HG02885 (cell line): Measurements from ENCODE around the gene INPP5A.
"Not testable (repeated sequence)": the region's sequence is repeated elsewhere in the genome, so short reads cannot be mapped to it uniquely, and the experiment has no call there.

Source experiments
- ATAC-seq: cut with Tn5 transposase; IDR thresholded peaks from one replicate; pipeline ENCODE4 v1.9.1; 2021; ENCODE audit warnings: mild to moderate bottlenecking; ENCODE audit not compliant: unreplicated experiment, poor library complexity

The INPP5A gene

DNA sequence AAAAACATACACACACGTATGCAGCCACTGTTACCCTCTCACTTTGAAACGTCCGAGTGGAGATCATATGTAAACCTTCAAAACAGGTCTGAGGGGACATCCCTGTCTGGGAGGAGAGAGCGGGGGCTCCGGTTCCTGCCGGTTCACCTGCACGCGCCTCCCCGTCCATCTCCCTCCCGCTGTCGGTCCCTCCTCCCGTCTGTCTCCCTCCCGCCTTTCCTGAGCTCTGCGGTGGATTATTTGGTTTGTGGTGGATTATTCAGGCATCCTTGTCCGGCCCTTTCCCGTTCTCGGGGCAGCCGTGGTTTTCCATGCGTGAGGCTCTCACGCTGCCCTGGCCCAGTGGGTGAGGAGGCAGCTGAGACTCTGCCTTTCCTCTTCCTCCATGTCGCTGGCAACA lies 188.6 kb downstream of the INPP5A start:
- no peak for ATAC-seq

DNA sequence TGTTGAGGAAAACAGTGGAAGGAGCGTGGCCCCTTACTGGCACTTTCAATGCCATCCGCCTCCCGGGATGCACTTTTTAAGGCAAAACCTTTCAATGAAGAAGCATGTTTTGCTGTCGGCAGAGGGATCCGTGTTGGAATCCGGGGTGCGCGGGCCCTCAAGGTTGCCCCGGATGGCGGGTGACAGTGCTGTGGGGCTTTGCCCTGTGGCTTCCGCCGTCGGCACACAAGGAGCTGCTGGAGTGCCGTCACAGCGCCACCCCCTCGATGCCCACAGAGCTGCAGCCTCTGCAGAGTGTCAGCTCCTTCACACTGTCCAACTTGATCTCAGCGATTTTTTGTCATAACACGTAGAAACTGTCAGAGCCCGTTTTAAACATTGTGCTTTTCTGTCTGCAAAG lies 189.4 kb downstream of the INPP5A start:
- ATAC-seq, result no peak

DNA sequence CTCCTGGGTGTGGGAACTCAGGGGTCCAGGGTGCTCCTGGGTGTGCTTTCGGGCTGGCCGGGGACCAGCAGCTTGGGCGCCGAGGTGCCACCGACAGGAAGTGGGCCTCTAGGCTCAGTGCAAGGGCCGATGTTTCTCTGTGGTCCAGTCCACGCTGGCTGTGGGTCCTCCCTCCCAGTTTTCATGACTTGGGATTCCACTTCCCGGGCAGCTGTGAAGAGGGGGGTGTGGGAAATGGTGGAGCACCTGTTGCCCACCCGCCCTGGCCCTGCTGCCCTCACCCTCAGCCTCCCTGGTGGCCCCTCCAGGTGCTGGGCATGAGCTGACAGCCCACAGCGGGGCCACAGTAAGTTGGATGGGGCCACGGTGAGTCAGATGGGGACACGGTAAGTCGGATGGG lies 189.8 kb downstream of the INPP5A start:
- no peak for ATAC-seq

DNA sequence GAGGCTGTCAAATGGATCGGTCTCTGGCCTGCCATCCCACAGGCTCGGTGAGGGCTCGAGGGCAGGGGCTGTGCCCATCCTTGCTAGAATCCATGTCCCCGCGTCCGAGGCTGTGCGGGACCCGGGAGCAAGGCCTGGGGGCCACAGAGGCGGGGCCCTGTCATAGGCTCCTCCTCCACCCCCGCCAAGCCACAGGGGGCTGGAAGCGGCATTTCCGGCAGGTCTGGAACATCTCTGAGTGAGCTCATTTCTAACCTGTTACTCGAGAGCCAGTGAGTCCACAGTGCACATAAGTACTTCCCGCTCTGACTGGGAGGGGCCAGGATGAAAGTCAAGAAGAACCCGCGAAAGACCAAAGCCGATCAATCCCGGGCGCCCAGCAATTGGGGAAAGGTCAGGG lies 190.7 kb downstream of the INPP5A start:
- no peak for ATAC-seq

DNA sequence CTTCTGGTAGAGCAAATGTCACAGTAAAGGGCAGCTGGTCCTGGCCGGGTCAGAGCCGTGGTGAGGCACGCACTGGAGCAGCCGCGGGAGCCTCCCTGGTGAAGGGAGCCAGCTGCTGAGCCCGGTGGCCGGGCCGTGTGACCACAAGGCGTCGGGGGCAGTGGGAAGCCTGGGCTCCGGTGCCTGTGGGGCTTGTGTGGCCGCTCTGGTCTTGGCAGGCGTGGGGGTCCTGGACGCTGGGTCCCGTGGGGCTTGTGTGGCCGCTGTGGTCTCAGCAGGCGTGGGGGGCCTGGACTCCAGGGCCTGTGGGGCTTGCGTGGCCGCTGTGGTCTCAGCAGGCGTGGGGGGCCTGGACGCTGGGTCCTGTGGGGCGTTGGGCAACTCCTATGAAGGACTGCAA lies 191.2 kb downstream of the INPP5A start:
- no peak for ATAC-seq

DNA sequence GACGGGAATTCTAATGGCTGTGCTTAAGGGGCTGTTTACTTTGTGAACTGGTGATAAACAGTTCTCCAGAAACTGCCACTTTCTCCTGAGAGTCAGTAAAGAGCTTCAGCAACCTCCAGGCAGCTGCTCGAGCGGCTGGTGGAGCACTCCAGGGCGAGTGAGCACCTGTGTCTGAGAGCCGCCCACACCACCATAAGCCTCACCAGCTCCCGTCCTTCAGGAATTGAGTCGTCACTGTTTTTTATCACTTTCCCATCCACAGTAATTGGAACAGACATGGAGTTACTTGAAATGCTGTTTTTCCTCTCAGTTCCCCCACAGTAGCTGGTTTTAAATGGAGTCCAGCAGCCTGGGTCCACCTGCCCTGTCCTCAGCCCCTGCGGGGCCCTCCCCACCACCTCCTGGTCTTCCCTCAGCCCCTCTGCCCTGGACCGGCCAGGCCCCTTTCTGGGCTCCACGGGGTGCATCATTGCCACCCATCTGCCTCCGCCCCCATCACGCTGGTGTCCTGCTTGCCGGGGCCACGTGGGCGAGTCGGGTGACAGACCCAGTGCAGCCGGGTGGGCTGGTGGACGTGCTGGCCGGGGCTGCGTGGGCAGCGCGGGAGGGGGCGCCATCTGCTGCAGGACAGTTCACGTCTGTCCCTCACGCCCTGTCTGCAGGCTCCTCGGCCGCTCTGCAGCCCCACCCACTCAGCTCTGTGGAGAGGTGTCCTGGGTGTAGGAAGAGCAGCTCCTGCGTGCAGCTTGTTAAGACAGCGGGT lies 192.4 kb downstream of the INPP5A start:
- ATAC-seq, result no peak

DNA sequence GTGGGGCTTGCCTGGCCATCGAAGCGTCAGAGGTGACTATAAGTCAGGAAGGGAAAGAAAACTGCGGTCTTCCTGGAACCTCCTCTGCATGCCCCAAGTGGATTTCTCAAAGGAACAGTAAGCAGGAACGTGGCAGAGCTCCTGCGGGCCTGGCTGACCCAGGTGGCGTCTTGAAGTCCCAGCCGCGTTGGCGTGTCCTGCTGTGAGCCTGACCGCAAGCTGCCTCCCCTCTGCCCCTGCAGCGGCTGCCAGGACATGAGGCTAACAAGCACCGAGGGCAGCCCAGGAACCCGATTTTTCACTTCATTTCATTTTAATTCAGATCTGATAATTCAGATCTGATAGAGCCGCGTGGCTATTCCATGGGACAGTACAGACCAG lies 193.0 kb downstream of the INPP5A start:
- ATAC-seq, result no peak

DNA sequence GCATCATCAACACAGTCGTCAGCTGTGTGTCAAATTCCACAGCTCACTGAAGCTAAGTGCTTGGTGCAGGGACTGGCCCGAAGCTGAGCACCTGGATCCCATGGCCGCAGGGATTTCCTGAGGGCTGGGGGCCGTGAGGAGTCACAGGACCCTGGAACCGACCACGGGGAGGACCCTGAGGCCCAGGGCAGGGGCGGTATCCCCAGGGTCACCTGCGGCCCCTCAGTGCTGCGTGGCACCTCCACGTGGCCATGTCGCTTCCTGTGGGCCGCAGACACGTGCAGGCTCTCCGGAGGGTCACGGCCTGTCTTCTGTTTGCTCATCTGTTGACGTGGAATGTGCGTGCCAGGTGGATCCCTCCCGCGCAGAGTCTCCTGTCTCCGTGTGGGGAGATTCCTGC lies 194.9 kb downstream of the INPP5A start:
- no peak for ATAC-seq

DNA sequence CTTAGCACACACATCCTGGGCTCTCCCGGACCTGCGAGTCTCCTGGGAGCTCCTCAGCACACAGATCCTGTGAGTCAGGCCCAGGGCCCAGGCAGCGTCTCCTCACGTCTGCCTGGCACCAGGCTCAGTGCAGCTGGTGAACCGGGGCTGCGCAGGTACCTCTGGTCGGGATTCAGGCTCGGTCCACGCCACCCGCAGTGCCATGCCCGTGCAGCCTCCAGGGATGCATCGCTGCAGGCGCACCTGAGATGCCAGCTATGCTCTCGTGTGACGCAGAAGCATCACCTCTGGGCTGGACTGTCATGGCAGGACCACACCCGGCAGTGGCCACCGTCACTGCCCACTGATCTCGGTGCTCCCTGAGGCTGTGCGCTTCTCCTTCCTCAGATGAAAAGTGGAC lies 196.3 kb downstream of the INPP5A start:
- ATAC-seq, result no peak

DNA sequence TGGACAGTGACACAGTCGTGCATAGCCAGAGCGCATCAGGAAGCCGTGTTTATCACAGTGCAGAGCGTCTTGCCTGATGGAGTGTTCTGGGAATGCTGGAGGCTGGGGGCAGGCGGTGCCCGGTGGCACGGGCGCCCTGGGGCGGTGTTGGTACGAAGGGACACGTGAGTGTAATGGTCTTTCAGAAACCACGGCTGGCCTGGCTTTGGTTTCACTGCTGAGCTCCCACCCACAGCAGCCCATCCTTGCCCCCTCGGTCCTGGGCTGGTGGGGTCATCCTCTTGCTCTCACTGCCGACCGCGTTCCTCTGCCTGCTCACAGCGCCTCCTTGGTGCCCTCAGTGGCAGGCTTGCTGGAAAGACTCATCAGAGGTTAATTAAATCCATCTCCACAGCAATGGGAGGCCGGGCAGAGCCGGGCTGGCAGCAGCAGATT lies 197.8 kb downstream of the INPP5A start:
- ATAC-seq, result no peak

DNA sequence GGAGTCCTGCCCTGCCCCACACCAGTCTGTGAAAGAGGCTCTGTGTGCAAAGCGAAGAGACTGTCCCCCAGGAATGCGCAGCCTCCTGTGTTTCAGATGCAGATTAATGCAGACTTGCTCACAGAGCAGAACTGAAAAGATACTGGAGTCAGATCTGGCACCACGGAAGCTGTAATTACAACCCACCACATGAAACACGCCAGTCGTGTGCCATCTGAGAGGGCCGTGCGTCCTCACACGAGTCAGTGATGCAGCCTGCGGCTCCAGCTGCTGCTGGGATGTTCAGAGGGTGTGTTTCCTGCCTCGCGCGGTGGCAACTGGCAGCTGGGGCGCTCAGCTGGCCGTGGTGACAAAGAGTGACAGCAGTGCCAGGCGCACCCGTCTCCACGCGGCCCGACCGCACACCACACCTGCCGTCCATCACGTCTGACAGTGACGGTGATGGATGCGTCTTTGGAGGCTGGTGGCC lies 198.4 kb downstream of the INPP5A start:
- no peak for ATAC-seq

DNA sequence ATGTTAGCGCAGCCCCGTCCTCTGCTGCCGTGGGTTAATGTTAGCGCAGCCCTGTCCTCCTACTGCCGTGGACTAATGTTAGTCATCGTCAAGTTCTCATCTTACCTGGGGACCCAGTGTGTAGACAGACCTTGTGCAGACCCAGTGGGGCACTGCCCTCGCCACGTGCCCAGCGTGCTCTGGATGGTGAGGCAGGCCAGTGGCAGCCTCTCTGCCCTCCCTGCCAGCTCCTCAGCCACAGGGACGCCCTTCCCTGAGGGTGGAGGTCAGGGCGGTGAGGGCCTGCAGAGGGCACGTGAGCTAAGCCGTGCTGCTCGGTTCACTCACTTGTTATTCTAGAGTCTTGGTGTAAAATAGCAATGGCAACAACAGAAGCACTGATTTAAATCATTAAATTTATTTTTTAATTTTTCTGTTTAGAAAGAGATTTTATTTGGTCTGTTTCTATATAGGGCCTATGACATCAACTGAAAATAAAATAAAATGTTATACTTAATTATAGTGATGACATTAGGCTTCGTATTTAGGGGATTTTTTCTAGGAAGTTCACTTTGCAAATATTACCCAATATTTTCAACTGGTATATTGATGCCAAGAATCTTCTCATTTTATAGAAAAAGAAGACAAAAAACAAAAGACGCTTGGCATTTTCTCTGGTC lies 199.9 kb downstream of the INPP5A start:
- ATAC-seq, result no peak

DNA sequence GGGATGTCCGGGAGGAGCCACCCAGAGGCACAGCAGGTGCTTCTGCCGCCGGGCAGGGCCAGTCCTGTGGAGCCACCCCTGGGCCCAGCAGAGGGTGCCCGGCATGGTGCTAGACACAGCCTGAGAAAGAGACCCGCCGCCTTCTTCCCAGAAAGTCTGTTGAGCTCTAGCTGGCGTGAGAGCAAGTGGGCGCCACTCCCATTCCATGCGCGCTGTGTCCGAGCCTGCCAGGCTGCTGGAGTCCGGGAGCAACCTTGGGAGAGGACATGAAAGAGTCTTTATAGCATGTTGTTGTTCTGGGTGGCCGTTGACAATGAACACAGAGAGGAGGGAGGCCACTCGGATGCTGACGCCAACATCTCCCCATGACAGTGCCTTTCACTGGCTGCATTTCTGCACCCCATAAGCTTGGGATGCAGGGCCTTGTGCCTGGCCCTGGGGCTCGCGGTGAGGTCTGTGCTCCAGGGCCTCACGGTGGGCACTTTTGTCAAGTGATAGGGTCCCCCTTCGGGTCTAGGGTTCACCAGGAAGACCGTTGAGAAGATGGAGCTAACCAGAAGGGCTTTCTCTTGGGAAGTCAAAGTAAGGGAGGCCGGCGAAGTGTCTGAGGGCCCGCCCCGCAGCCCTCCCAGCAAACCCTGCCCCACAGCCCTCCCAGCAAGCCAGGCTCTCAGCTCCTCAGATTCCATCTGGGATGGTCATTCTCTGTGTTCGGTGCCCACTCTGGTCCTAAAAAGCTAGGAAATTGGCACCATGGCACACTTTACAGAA lies 201.1 kb downstream of the INPP5A start:
- ATAC-seq, result no peak

DNA sequence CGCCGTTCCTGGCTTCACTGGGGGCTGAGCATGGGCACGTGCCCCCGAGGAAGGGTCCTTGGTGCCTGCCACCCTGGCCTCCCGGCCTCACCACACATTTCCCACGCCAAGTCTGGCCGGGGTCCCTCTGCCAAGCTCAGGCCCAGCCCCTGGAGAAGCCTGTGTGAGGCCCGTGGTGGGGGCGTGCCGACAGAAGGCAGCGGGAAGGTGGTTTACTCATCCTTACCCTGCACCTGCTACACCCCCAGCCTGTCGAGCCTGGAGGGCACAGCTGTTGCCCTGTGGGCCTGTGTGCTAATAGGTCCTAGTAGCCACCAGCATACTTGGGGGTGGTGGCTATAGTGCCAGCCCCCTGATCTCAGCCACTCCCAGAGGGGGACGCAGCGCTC lies 201.6 kb downstream of the INPP5A start:
- no peak for ATAC-seq

DNA sequence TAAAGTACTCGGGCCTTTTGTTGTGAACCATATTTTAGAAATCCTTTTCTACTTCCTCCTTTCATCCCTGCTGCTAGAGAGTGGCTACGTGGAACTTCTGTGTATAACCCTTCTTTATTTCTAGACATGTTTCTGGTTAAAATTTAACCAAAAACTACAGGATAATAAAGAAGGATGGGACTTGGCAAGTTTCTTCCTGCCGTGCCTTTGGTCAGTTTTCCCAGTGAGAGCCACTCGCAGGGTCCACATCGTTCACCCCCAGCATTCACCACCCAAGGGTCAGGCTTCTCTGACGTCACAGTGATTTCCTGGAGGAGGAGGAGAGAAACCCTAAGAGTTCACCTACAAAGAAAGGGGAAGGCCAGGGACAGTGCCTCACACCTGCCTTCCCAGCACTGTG lies 203.0 kb downstream of the INPP5A start:
- ATAC-seq, result no peak

DNA sequence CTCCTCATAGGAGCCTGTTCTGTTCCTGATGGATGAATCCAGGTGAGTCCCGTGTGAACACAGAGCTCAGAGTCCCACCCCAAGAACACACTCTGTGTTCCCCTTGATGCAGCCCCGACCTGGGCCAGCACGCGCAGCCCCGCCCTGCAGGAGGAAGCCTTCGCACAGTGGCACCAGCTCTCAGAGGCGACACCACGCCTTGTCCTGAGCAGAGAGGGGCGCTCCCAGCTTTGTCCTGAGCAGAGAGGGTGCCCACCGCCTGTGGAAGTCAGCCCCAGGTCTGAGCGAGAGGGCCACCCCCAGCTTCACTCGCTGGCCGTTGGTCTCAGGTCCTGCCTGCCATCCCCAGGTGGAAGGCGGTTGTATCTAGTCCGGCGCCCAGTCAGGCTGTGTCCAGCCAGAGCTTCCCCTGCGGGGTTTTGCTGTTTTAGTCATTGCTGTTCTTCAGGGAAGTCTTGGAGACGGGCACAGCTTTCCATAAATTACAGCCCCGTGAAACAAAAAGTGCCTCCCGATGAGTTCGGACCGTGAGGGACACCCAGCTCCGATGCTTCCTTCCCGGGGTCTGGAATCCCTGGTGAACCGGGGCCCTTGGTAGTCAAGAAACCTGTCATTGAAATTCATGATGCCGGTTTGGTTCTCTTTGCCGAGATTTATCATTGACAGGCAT lies 204.7 kb downstream of the INPP5A start:
- no peak for ATAC-seq

DNA sequence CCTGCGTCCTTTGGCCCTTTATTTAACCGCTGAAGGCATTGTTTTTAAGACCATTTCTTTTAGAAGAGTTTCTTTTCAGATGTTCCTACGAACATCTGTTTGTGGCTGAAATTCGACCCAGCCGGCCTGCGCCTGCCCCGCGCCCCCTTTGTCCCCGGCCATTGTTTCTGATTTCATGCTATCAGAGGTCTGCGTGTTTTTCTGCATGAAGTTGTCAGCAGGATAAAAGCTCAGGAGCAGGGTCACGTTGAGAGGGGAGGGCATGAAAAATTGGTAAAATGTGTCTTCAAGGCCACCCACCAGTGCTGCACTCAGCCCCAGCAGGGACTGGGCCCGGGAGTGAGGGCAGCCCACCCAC lies 205.2 kb downstream of the INPP5A start:
- no peak for ATAC-seq

DNA sequence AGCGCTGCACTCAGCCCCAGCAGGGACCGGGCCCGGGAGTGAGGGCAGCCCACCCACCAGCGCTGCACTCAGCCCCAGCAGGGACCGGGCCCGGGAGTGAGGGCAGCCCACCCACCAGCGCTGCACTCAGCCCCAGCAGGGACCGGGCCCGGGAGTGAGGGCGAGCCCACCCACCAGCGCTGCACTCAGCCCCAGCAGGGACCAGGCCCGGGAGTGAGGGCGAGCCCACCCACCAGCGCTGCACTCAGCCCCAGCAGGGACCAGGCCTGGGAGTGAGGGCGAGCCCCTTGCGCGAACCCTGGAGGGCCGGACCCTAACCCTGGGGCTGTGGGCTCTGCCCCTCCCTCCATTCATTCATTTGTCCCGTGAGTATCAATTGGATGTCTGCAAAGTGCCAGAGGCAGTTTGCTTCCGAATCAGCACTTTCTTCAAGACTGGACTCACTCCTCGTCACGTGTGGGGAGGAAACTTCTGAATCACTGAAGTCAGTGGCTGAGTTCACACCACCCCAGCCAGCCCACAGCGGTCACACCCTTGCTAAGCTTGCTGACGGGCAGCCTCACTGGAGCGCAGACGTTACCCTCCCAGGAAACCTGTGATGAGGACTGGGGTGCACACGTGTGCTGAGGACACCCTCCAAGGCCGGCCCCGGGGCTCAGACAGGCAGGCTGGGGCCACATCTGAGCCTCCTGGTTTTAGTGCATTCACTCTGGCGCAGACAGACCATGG lies 205.8 kb downstream of the INPP5A start:
- ATAC-seq, result not testable (repeated sequence)

DNA sequence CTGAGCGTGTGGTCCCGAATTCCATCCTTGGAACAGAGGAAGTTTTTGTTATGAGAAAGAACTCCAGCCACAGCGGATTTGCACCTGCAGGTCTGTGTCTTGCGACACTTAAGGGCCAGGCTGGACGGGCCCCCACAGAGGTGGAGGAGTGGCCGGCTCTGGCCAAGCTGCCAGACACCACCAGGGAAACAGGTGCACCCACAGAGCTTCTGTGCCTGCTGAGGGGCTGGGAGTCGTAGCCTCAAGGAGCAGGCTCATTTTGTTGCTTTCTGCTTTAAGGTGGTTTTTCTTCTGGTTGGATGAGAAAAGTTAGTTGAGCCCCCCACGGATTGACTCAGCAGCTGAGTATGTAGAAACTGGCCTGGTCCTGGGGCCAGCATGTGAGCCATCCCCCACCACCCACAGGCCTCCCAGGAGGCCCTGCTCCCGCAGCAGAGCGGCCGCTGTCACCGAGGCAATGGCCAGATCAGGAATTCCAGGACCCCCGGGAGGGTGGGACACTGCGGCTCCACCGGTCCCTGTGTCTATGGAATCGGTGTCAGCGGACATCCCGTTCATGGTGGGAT lies 206.4 kb downstream of the INPP5A start:
- ATAC-seq, result no peak

DNA sequence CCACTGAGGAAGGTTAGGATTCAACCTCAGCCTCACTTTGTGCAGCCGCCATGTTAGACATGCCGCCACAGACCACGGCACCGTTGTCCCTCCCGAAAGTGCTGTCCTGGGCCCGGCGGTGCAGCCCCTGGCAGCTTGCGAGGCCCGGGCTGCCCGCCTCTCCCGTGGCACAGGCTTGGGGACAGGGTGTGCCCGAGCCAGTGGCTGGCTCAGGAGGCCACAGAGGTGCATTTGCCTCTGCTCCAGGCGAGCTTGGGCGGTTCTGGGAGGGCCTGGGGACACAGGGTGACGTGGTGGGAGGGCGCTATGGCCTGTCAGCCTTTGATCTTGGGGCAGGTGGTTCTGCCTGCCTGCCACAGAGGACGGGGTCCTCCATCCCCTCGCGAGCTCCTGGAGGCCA lies 207.3 kb downstream of the INPP5A start:
- ATAC-seq, result no peak
